Colon (tissue), 2 donors: ENCODE measurements around the gene DNAAF5.

Source experiments
- FAIRE-seq: peaks from 2 replicates; lab custom pipeline; 2012; peaks lifted over from hg19 to GRCh38; lab: Jason Lieb, UNC
- donor health status: control.
- donor health status: control.

The DNAAF5 gene

GRCh38 chr7:768881-769504 lies 42.5 kb downstream of the DNAAF5 start:
- no peak for FAIRE-seq

DNA sequence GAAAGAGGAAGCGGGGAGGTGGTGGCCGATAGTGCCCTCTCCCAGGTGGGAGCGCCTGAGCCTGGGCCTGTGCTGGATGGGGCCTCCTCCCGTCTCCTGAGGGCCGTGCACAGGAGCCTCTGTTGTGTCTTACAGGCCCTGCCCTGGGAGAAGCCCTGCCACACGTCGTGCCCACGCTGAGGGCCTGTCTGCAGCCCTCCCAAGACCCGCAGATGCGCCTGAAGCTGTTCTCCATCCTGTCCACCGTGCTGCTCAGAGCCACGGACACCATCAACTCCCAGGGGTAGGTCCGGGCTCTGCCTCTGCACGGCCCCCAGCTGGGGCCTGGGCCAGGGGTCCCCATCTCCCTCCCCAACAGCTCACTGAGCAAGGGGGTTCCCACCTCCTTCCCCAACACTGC lies 43.8 kb downstream of the DNAAF5 start:
- no peak for FAIRE-seq

DNA sequence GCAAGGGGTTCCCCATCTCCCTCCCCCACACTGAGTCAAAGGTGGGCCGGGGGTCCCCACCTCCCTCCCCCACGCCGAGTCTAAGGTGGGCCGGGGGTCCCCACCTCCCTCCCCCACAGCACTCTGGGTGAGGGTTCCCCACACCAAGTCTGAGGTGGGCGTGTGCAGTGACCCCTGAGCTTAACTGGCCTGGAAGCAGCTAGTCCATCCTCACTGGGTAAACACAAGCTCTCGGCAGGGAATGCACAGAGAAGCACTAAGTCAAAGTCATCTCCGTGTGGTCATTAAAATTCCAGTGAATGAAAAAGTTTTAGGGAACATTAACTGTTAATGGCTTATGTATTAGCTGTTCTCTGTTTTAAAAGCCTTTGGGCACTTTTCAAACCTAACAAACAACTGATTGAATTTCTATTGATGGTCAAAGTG lies 44.3 kb downstream of the DNAAF5 start:
- no peak for FAIRE-seq

DNA sequence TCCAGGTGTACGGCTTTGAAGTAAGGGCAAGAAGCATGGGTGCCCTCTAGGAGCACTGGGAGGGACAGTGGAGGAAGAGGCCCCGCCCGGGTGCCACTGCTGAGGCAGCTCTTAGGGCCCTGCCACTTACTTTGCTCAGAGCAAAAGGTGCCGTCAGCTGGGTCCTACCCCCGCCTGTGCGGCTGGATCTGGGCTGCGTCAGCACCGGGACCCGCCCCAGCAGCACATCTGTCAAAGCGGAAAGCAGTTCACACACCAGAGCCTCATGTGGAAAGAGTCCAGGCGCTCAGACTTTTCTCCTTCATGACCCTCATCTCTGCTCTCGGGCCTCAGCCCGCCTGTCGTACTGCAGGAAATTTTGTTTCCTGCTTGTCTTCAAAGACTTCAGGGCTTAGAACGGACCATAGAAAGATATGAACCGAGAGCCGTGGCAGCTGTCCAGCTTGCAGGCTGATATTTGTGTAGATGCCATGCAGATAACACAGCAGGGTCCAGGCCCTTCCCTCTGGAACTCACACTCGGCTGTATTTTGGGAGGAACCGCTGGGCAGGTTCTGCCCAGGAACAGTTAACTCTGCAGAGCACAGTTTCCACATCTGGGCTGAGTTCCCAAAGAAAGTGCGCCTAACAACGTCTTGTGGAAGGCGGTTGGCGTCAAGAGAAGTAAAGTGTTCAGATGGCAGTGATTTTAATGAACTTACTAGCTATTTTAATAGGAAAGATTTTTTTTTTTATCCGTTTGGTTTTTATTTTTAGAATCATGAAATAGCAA lies 44.9 kb downstream of the DNAAF5 start:
- no peak for FAIRE-seq

DNA sequence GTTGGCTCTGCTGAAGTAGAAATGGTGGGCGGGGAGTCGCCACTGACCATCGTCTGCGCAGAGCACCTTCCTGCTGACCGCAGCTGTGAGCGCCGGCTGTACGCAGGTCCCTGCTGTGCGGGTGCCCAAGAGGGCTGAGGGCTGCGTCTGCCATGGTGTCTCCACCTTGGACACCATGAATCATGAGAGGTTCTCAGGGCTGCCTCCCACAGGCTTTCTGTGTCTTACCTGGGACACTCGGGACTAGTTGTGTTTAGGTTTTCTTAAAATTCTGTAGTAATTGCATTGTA lies 45.5 kb downstream of the DNAAF5 start:
- FAIRE-seq = no peak

GRCh38 chr7:772392-772791 lies 45.9 kb downstream of the DNAAF5 start:
- FAIRE-seq = no peak

- FAIRE-seq = no peak
These were observed 46.5 kb downstream of the DNAAF5 start for GRCh38 chr7:772861-773621.

DNA sequence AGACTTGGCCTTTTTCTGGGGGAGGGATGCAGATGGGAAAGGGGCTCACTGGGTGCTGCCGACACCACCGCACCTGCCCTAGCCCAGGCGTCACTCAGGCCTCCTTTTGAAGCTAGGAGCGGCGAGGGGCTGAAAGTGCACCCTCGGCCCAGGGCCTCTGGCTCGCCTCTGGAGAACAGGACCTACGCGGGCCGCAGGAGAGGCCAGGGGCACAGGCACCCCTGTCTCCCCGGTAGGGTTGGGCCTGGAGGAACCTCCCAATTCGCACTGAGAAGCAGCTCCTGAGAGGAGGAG lies 47.1 kb downstream of the DNAAF5 start:
- FAIRE-seq = no peak

- no peak for FAIRE-seq
These were observed 47.9 kb downstream of the DNAAF5 start for GRCh38 chr7:774161-775109.

DNA sequence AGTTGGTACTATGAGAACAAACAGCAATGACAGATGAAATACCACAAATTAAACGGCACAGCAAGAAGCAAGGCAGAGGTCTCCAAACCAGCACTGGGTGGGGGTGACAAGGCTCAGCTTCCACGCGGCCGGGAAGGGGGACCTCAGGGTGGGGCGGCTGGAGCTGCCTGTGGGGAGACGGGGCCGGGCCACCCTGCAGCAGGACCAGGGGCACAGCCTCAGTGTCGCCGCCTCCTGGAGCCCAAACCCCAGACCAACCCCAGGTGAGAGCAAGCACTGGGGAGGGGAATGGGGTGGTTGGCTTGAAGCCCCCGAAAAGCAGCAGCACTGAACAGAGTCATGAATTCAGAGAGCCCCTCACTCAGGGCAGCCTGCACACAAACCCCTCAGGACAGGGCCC lies 49.9 kb downstream of the DNAAF5 start:
- FAIRE-seq = no peak

- no peak for FAIRE-seq
These were observed 50.7 kb downstream of the DNAAF5 start for GRCh38 chr7:776992-777727.

DNA sequence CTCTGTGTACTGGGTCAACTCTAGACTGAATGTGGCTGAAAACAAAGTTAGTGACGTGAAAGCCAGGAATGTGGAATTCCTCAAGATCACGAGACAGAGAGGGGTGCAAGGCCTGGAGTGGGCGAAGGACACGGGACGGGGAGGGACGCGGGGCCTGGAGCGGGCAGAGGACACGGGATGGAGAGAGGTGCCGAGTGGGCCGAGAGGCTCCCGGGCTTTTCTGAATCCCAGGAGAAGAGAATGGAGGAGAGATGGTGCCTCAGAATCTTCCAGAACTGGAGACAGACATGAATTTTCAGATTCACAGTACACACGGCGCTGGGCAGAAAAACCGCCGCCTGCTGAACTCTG lies 51.2 kb downstream of the DNAAF5 start:
- no peak for FAIRE-seq

DNA sequence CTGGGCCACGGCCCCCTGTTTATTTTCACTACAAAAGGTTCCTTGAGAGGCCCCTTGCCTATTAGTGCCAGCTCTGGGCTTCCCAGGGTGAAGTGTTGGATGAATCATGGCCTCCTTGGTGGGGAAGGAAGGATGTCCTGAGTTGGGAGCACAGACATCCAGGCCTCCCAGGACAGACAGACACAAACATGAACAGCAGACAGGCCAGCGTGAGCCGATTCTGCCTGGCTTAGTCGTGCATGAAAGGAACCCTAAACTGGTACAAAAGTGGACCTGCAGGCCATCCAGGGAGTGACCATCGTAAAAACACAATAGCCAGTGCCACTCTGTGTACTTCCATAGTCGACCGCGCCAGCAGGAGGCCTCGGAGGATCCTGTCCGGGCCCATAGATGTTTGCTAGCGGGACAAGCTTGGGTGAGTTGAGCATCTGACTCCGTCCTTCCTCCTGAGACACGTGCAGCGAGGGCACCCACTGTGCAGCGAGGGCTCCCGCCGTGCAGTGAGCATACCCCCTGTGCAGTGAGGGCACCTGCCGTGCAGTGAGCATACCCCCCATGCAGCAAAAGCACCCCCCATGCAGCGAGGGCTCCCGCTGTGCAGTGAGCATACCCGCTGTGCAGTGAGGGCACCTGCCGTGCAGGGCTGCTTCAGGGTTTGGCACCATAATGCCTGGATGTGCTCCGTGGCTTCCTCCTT lies 51.9 kb downstream of the DNAAF5 start:
- no peak for FAIRE-seq

- no peak for FAIRE-seq
These were observed 52.5 kb downstream of the DNAAF5 start for GRCh38 chr7:778968-779451.

GRCh38 chr7:779480-779879 lies 53.0 kb downstream of the DNAAF5 start:
- FAIRE-seq = no peak

DNA sequence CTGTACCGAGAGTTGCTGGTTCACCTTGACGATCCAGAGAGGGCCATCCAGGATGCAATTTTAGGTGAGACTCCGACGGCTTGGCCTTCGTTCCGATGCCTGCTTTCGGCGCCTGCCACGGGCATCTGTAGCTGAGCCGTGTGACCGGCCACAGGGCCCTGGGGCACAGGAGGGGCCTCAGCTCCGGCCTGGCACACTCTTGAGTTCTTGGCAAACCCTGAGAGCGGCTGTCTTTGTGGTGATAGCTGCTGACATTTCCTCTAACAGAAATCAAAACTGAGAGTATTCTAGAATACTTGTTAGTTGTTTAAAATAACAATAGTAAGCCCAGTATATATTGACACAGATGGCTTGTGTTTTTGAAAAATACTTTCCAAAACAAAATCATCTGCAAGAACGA lies 53.6 kb downstream of the DNAAF5 start:
- no peak for FAIRE-seq

DNA sequence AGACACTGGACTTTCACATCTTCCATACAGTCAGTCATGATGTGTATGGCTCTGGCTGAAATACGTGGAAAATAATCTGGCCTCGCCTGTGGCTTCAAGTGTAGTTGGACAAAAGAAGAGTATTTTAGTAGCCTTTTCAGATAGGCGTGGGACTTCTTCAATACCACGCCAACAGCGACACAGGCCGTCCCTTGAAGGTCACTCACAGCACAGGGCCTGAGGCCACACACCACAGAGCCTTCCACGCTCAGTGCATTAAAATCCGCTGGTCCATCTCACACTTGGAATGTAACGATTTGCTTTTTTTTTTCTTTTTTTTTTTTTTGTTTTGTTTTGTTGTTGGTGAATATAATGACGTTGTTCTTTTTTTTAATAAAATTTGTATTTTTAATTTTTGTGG lies 54.0 kb downstream of the DNAAF5 start:
- no peak for FAIRE-seq

DNA sequence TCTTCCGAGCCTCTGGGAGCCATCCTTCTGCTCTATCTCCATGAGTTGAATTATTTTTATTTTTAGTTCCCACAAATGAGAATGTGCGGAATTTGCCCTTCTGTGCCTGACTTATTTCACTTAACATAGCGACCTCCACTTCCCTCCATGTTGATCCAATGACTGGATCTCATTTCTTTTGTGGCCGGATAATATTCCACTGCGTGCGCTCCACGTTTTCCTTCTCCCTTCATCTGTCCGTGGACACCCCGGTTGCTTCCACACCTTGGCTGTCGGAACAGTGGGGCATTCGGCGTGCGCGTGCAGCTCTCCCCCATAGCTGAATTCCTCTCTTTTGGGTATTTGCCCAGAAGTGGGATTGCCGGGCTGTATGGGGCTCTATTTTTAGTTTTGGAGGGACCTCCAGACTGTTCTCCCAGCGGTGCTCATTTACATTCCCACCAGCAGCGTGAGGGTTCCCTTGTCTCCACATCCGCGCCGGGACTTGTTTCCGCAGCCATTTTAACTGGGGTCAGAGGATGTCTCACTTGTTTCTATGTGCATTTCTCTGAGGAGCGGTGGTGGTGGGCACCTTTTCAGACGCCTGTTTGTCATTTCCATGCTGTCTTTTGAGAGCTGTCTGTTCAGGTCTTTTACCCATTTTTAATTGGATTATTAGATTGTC lies 54.8 kb downstream of the DNAAF5 start:
- no peak for FAIRE-seq

DNA sequence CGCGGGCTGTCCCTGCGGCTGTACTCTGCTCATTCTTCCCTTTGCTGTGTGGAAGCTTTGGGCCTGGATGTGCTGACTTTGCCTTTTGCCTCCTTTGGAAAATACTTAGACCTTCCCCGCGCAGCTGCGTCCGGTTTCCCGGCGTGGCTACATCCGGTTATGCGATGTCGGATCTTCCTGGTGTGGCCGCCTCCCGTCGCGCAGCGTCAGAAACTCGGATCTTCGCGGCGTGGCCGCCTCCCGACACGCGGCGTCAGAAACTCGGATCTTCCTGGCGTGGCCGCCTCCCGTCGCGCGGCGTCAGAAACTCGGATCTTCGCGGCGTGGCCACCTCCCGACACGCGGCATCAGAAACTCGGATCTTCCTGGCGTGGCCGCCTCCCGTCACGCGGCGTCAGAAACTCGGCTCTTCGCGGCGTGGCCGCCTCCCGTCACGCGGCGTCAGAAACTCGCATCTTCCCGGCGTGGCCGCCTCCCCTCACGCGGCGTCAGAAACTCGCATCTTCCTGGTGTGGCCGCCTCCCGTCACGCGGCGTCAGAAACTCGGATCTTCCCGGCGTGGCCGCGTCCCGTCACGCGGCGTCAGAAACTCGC lies 55.5 kb downstream of the DNAAF5 start:
- no peak for FAIRE-seq
